ENCODE data around the gene CAMK2D. TPM values are rescaled to one million over a fixed set of nuclear protein-coding genes. Genes with fewer than 3 reads are reported as not detected.
"Not testable (repeated sequence)": the region's sequence is repeated elsewhere in the genome, so short reads cannot be mapped to it uniquely, and the experiment has no call there.

The CAMK2D gene
- total RNA-seq, 1 experiment from 2014 or later, result 27.6 TPM

GRCh38 chr4:113730467-113731216, 30.9 kb downstream of the CAMK2D start:
- DNase-seq (ENCODE audit: low spot score), result no peak

DNA sequence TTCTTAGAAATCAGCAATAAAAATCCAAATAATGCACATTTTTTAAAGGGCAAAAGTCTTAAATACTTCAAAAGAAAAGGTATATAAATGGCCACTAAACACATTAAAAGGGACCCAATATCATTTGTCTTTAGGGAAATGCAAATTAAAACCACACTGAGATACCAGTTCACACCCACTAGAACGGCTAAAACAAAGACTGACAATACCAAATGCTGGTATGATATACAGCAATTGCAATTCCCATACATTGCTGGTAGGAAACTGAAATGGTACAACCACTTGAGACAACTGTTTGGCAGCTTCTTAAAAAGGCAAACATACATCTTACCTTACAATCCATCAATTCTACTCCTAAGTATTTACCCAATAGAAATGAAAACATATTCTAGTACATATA, 33.7 kb downstream of the CAMK2D start:
- DNase-seq (ENCODE audit: low spot score), result no peak

DNA sequence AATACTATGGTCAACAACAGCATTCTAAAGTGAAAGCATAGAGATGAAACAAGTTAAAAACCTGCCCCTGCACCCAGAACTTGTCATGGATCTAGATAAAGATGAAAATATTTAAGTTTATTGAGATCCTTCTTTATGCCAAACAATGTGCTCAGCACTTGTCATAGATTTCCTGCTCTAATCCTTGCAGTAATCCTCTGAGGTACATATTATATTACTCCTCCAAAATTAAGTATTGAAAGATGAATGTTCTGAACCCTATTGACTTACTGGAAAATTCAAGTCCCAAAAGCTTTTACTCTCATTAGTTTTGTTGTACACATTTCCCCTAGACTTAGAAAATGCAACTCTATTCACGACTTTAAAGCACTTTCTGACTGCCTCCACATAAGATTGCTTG, 35.6 kb downstream of the CAMK2D start:
- no peak for DNase-seq (ENCODE audit: low spot score)

- DNase-seq (ENCODE audit: low spot score), result no peak
These were observed 43.3 kb downstream of the CAMK2D start for GRCh38 chr4:113718252-113718651.

GRCh38 chr4:113711883-113712662, 49.5 kb downstream of the CAMK2D start:
- no peak for DNase-seq (ENCODE audit: low spot score)

- peak; percentile 77 for DNase-seq (ENCODE audit: low spot score)
These were observed 53.3 kb downstream of the CAMK2D start for GRCh38 chr4:113708250-113708649.

GRCh38 chr4:113707048-113707447, 54.5 kb downstream of the CAMK2D start:
- DNase-seq (ENCODE audit: low spot score), result no peak

DNA sequence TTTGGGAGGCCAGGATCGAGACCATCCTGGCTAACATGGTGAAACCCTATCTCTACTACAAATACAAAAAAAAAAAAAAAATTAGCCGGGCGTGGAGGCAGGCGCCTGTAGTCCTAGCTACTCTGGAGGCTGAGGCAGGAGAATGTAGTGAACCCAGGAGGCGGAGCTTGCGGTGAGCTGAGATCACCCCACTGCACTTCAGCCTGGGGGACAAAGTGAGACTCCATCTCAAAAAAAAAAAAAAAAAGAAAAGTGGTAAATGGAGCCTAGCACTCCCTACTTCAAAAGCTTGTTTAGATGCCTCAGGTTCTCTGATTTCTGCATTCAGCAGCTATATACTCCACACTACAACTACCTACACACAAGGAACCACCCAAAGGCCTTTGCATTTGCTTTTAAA, 56.4 kb downstream of the CAMK2D start:
- not testable (repeated sequence) for DNase-seq (ENCODE audit: low spot score)

GRCh38 chr4:113702596-113702995, 58.9 kb downstream of the CAMK2D start:
- not testable (repeated sequence) for DNase-seq (ENCODE audit: low spot score)

DNA sequence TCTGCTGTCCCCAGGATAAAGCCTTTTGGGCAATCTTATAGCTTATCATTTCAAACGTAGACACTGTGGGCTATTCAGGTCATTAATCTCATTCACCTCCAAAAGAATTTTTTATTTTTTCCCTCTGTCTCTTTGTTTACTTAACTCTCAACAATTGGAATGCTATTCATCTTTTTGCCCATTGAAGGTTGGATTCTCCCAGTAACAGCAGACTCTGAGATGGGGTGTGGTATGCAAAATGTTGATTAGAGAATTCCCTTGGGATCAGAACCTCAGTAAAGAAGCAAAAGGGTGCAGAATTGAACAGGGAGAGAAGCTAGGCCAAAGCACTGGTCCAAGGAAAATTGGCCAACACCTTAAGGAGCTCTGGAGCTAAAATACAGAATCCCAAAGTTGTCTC, 60.4 kb downstream of the CAMK2D start:
- DNase-seq (ENCODE audit: low spot score), result no peak

DNA sequence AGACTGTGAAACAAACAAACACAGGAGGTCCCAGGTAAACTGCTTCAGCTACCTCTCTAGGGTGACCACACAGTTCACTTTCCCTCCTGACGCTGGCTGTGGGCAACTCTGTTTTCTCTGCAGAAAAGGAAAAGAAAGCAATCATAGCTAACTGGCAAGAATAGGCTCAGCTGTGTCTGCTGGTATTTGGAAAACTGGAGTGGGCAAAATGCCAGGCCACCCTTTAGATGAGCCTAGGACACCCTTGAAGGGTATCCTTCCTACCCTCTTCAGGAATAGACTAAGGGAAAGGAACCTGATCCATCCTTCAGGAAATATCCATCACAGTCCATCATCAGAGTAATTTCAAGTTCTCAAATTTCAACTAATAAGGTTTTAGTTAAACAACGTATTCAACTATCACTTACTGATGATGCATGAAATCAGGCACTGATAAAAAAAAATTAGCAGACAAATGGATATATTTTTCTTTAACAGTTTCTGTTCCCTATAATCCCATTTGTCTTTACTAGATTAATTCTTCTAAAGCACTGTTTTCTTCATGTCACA, 60.9 kb downstream of the CAMK2D start:
- DNase-seq (ENCODE audit: low spot score), result no peak

DNA sequence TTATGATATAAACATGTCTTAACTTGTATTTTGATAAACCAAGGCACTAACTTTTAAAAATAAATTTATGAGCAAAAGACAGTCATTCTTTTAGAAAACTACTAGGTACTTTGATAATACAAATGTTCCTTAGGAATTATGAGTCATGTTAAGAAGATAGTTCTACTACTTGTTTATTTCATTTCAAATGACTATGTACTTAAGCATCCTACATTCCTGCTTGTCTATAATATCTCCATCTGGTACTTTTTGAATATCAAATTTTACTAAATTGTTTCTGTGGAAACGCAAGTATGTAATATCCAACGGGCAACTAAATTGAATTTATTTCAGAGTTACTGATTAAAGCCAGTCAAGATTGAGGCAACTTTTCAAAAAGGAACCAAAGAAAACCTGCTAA, 61.8 kb downstream of the CAMK2D start:
- no peak for DNase-seq (ENCODE audit: low spot score)

DNA sequence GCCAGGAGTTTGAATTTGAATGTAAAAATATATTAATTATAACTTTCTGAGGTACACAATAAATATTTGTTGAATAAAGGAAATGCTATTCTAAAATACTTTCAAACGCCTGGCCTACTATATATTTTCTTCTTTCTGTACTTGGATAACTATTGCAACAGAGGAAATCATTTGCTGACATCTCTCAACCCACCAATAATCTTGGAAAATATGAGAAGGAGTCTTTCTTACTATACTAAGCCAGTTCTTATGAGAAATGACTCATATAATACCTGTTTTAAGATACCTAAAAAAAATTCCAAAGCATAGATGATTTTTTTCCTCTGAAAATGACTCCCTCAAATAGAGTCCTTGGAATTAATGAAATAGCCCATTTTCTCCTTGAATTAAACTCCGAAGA, 64.1 kb downstream of the CAMK2D start:
- DNase-seq (ENCODE audit: low spot score), result no peak

GRCh38 chr4:113695328-113696169, 66.0 kb downstream of the CAMK2D start:
- DNase-seq (ENCODE audit: low spot score), result no peak

- no peak for DNase-seq (ENCODE audit: low spot score)
These were observed 67.5 kb downstream of the CAMK2D start for GRCh38 chr4:113694008-113694407.

GRCh38 chr4:113692809-113693411, 68.6 kb downstream of the CAMK2D start:
- no peak for DNase-seq (ENCODE audit: low spot score)

GRCh38 chr4:113691676-113692075, 69.9 kb downstream of the CAMK2D start:
- DNase-seq (ENCODE audit: low spot score), result no peak

GRCh38 chr4:113689394-113689793, 72.1 kb downstream of the CAMK2D start:
- DNase-seq (ENCODE audit: low spot score), result no peak

DNA sequence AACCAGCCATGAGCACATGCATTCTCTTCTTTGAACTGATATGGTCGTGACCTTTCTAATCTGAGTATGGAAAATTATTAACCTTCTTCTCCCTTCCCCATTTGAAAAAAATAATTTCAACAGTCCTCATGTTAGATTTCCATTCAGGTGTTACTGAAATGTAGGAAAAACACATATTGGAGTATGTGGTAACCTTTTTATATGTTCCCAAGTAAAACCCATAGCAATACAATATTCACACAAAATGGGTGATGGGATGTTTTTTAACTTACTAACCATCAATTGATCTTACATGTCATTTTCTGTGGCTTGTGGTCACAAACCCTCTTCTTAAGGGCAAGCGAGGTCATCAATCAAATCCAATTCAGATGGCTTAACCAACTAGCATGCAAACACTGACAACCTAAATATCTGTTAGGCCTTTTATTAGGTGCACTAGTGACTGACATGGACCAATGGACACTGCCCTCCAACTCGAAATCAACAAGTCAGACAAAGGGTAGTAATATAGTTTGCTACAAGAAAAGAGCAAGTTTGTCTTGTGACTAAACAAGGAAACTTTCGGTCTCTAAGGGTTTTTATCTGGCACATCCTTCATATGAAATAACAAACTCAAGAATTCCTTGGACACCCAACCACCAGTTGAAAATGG, 74.3 kb downstream of the CAMK2D start:
- no peak for DNase-seq (ENCODE audit: low spot score)

- DNase-seq (ENCODE audit: low spot score), result not testable (repeated sequence)
These were observed 76.4 kb downstream of the CAMK2D start for GRCh38 chr4:113685157-113685556.

DNA sequence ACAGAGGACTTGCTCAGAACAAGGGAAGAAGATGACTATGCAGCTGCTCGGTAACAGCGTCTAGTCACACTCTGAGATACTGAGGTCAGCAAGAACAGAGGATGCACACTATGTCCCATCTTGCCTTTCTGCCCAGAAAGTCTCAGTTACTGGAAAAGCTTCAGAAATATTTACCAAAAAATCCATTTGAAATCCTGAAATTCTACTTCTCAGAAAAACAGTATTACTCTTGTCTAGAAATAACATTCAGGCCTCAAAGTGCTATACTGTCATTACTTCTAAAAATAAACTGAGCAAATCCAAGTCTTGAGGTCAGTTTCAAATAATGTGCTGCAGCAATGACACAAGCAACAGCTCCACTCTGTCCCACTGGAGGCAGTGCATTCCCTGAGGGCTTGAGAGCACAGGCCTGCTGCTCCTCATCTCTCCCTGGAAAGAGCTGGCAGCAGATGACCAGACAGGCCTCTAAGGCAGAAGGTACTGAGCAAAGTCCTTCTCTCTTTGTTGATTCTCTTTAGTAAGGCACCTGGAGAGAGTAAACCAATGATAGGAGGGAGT, 76.9 kb downstream of the CAMK2D start:
- peak; percentile 31 for DNase-seq (ENCODE audit: low spot score)
